Measurements from ENCODE around the gene CEMIP.
"Not testable (repeated sequence)": the region's sequence is repeated elsewhere in the genome, so short reads cannot be mapped to it uniquely, and the experiment has no call there.

Gene CEMIP

GRCh38 chr15:80763235-80763634 lies 15.9 kb upstream of the CEMIP start:
- DNase-seq, result not testable (repeated sequence)

- no peak for DNase-seq
Observed at GRCh38 chr15:80764535-80764934, 14.6 kb upstream of the CEMIP start.

GRCh38 chr15:80766275-80766674 lies 12.9 kb upstream of the CEMIP start:
- no peak for DNase-seq

DNA sequence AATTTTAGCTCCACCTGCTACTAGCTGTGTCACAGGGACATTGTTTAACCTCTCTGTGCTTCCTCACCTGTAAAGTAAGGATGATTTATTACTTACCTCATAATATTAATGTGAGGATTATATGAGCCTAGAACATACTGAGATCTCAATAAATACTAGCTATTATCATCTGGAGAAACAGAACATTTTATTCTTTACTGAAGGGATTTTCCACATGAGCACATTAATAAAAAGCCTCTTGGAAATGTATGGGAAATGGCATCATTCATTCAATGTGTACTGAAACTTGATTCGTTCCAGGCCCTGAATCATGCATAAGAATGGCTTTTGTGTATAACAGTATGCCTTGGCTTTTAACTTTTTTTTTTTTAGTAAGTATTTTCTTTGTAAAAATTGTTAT lies 11.0 kb upstream of the CEMIP start:
- no peak for DNase-seq

GRCh38 chr15:80769153-80769828 lies 9.9 kb upstream of the CEMIP start:
- no peak for DNase-seq

DNA sequence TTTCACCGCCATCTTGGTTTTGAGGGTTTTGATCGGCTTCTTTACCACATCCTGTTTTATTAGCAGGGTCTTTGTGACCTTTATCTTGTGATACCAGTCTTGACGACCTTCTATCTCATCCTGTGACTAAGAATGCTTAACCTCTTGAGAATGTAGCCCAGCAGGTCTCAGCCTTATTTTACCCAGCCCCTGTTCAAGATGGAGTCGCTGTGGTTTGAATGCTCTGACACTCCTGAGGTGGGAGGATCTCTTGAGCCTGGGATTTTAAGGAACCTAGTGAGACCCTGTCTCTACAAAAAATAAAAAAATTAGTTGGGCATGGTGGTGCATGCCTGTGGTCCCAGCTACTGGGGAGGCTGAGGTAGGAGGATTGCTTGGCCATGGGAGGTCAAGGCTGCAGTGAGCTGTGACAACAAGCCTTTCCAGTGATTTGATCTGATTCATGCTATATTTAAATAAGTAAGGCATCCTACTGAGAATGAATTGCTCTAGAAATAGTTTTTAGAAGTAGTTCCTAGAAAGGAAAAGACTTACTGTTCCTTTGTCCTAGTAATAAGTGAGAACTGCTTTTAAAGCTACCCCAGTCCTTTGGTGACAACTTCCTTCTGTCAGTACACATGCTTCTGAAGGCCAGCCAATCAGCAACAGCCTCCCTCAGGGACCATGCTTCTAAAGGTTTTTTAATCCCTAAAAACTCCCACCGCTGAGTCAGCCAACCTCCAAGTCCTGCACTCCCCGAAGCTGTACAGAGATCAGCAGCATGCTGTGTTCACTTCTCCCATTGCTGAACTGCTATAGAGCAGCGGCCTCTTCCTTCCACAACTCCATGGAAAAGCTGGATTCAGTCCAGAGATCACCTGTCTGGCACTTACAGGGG lies 9.1 kb upstream of the CEMIP start:
- no peak for DNase-seq

DNA sequence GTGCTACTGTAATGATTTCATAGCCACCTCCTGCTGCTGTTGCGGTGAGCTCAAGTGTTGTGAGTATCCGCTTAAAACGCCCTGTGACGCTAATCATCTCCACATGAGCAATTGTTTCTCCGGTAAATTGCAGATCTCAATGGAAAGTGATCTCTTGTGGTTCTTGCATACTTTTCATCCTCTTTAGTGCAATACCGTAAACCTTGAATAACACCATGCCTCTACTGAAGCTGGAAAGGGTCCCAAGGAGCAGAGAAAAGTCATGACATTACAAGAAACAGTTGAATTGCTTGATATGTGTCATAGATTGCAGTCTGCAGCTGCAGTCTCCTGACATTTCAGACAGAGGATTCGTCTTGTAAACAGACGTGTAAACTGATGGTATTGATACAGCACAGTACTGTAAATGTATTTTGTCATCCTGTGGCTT lies 6.0 kb upstream of the CEMIP start:
- no peak for DNase-seq

DNA sequence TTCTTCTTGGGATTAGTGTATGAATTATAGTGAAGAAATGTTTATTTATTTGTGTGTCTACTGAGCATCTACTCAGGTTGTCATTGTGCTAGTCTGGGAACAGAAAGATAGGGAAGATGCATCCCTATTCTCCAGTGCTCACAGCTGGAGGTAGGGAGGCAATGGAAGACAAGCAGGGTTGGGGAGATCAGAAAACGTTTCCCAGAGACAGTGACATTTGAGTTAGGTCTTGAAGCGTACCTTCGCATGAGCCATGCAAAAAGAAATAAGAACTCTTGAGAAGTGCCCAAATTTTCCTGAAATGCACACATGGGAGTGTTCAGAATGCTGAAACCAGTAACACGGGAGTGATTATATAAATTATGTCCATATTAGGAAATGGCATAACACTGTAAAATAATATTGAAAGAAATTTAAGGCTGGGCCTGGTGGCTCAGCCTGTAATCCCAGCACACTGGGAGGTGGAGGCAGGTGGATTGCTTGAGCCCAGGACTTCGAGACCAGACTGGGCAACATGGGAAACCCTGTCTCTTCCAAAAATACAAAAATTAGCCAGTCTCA lies 5.3 kb upstream of the CEMIP start:
- no peak for DNase-seq

DNA sequence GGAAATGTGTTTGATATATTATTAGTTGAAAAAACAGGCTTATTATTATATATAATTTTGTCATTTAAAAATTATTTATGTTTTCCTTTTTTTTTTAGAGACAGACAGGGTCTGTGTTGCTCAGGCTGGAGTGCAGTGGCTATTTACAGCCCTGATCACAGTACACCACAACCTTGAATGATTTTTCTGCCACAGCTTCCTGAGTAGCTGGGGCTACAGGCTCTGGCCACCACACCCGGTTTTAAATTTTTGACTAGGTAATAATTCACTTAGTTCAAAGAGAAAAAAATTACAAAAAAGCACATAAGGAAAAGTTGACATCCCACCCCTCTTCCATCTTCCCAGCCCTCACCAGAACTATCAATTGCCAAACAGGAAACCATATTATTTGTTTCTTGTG lies 4.7 kb upstream of the CEMIP start:
- DNase-seq, result no peak

GRCh38 chr15:80775338-80775737 lies 3.8 kb upstream of the CEMIP start:
- DNase-seq, result no peak

DNA sequence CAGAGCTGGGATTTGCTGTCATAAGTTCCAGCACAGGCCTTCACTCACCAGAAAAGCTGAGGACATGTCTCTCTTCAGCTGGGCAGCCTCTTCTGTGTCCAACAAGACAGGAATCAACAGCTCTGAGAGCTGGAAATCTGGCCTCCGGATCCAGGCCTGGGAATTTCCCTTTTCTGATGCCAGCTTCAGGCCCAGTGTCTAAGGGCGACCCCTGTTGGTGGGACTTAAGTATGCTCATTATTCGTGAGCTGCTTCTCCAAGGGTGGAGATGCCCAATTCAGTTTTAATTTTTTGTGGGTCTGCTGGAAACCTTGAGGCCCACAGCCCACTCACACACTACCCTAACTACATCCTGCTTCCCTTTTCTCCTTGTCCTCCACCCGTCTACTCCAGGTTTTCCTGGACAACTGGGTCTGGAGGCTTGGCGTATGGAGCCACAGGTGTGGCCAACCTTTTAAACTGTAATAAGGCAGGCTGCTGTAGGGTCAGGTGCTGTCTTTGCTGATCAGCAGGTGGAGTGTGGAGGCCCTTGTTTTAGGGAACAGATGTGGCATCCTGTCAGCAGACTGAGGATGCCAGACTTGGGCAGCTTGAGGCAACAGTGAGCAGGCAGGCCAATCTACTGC lies 2.6 kb upstream of the CEMIP start:
- peak; percentile 45 for DNase-seq

DNA sequence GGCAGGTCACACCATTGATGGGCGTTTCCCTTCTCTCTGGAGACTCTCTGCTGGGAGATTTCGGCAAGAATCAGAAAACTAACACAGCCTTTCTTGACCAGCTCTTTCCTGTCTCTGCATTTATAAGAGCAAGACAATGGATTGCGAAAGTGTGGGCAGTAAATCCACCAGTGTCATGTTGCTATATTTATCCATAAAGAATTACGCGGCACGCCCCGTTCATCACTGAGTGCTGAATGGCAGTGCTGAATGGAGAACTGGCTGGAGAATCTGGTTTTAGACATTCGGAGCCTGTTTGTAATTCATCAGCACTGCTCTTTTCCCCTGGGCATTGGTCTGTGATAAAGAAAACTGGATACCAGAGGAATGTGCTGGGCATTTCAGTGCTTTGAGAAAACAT lies 2.0 kb upstream of the CEMIP start:
- no peak for DNase-seq

- DNase-seq, result no peak
Observed at GRCh38 chr15:80777826-80778620, 1.1 kb upstream of the CEMIP start.

- DNase-seq, result no peak
Observed at GRCh38 chr15:80778621-80778963, 578 bp upstream of the CEMIP start.

GRCh38 chr15:80779658-80780415 lies 667 bp downstream of the CEMIP start:
- DNase-seq, result no peak

DNA sequence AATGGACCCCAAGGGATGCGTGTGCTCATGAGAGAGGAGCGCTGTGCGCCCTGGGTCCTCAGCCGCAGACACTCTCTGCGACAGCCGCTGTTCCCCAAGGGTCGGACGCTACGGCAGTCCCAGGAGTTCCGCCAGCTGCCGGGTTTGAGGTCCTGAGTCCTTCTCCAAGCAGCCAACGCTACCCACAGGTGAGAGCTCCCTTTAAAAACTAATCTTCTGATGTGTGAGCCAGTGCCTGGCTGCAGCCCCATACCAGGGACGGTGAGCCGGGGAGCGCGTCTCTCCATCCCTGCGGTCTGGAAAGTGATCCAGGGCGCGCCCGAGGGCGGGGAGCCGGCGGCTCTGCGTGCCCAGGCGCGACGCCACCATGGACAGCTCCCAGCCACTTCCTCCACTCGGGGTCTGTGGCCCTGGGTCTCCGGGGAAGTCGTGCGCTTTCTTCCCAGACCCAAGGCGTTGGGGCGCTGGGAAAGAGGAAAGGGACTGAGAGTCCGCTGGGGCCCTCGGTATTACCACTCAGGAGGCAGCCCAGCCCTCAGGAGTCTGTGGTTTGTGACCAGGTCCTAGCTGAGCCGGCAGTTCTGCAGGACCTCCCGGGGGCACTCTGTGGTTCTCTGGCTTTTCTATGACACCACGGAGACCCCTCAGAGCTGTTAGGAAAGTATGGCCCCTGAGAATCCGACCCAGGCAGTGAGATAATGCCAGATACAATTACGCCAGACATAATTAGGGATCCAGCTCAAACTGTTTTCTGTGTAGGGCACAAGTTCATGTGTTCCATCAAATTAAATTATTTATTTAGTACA lies 1.4 kb downstream of the CEMIP start:
- DNase-seq, result no peak

GRCh38 chr15:80783260-80783659 lies 4.1 kb downstream of the CEMIP start:
- no peak for DNase-seq

DNA sequence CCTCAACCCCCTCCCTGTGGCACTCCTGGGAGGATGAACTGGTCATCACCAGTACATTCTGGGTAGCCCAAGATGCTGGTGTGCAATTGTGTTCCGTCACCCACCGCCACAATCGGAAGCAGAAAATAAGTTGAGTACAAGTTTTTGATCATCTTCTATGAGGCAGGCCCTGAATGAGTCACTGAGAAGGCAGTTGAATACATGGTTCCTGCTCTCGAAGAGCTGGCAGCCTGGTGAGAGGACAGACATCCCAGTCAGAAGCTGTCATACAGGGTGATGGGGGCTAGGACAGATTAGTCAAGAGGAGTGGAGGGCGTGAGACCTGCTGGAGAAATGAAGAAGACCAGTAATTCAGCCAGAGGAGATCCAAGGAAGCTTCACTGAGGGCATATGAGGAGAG lies 6.2 kb downstream of the CEMIP start:
- no peak for DNase-seq

- no peak for DNase-seq
Observed at GRCh38 chr15:80785811-80786354, 6.7 kb downstream of the CEMIP start.

DNA sequence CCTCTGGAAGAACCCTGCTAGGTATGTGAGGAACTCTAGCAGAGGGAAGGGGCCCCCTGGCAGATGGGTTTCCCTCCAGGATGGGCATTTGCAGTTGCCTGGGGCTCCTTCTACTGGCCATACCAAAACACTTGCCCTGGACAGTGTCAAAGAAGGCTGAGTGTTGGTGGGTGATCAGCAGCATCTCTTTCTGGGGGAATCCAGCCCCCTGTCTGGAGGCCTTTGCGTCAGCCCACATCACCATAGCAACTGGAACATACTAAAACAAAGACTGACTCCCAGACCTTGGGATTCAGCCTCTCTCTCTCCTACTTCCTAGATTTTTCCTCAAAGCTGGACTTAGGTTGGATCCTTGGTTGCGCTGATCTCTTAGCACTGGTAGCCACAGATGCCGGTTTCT lies 8.1 kb downstream of the CEMIP start:
- DNase-seq, result no peak

GRCh38 chr15:80788536-80788935 lies 9.4 kb downstream of the CEMIP start:
- no peak for DNase-seq

All from KG1 (cell line).